H9 (cell line): ENCODE measurements around the gene PMF1. TPM values are rescaled to one million over a fixed set of nuclear protein-coding genes. Genes with fewer than 3 reads are reported as not detected.

Experiments
- DNase-seq: peaks from one replicate; pipeline ENCODE4 v3.0.0-alpha.2; 2017
- H2AFZ ChIP-seq: one replicate; pipeline ENCODE4 v1.6.1; 2013; ENCODE audit warnings: mild to moderate bottlenecking, low read length, control low read depth, moderate library complexity
- H2AK5ac ChIP-seq: 2 replicates; pipeline ENCODE4 v1.6.1; 2013; ENCODE audit warnings: low read length, control low read depth, mixed read lengths; ENCODE audit not compliant: insufficient read length
- H2BK120ac ChIP-seq: one replicate; pipeline ENCODE4 v1.6.1; 2013; ENCODE audit warnings: low read depth, mild to moderate bottlenecking, low read length, control low read depth, inconsistent platforms; ENCODE audit not compliant: poor library complexity, severe bottlenecking
- H2BK12ac ChIP-seq: 2 replicates; pipeline ENCODE4 v1.6.1; 2013; ENCODE audit warnings: low read length, control low read depth, mixed read lengths, low read depth; ENCODE audit not compliant: insufficient read length
- H2BK15ac ChIP-seq: 2 replicates; pipeline ENCODE4 v1.6.1; 2013; ENCODE audit warnings: low read depth, low read length, control low read depth
- H2BK20ac ChIP-seq: one replicate; pipeline ENCODE4 v1.6.1; 2013; ENCODE audit warnings: low read depth, mild to moderate bottlenecking, low read length, control low read depth, inconsistent platforms; ENCODE audit not compliant: poor library complexity, severe bottlenecking
- H2BK5ac ChIP-seq: 2 replicates; pipeline ENCODE4 v1.6.1; 2013; ENCODE audit warnings: low read length, control low read depth, mixed read lengths; ENCODE audit not compliant: insufficient read length
- H3K14ac ChIP-seq: 2 replicates; pipeline ENCODE4 v1.6.1; 2013; ENCODE audit warnings: low read length, control low read depth; ENCODE audit not compliant: insufficient read depth
- H3K18ac ChIP-seq: 2 replicates; pipeline ENCODE4 v1.6.1; 2013; ENCODE audit warnings: low read depth, mild to moderate bottlenecking, mixed read lengths, low read length, control low read depth; ENCODE audit not compliant: insufficient read length
- H3K23ac ChIP-seq: 2 replicates; pipeline ENCODE4 v1.6.1; 2013; ENCODE audit warnings: low read length, control low read depth, mixed read lengths, low read depth; ENCODE audit not compliant: insufficient read length
- H3K23me2 ChIP-seq: 2 replicates; pipeline ENCODE4 v1.6.1; 2013; ENCODE audit warnings: low read depth, mild to moderate bottlenecking, mixed read lengths, low read length, control low read depth; ENCODE audit not compliant: insufficient read length, poor library complexity, severe bottlenecking
- H3K27ac ChIP-seq: 2 replicates; pipeline ENCODE4 v1.5.1; 2013; ENCODE audit warnings: low read length, control low read depth, mixed read lengths, low read depth; ENCODE audit not compliant: insufficient read length
- H3K27me3 ChIP-seq: 2 replicates; pipeline ENCODE4 v1.6.1; 2013; ENCODE audit warnings: low read length, control low read depth, inconsistent platforms; ENCODE audit not compliant: insufficient read depth
- H3K4ac ChIP-seq: 2 replicates; pipeline ENCODE4 v1.6.1; 2013; ENCODE audit warnings: low read depth, mild to moderate bottlenecking, control low read depth, inconsistent platforms, low read length, moderate library complexity
- H3K4me1 ChIP-seq: 2 replicates; pipeline ENCODE4 v1.6.1; 2013; ENCODE audit warnings: low read length, control low read depth, inconsistent platforms; ENCODE audit not compliant: insufficient read depth
- H3K4me2 ChIP-seq: 2 replicates; pipeline ENCODE4 v1.6.1; 2013; ENCODE audit warnings: low read length, control low read depth, mixed read lengths; ENCODE audit not compliant: insufficient read length, insufficient read depth
- H3K56ac ChIP-seq: 2 replicates; pipeline ENCODE4 v1.6.1; 2013; ENCODE audit warnings: low read depth, mild to moderate bottlenecking, mixed read lengths, low read length, control low read depth; ENCODE audit not compliant: insufficient read length
- H3K79me1 ChIP-seq: 2 replicates; pipeline ENCODE4 v1.6.1; 2013; ENCODE audit warnings: low read depth, mild to moderate bottlenecking, moderate library complexity, low read length, control low read depth, inconsistent platforms; ENCODE audit not compliant: insufficient read depth, poor library complexity, severe bottlenecking
- H3K79me2 ChIP-seq: 2 replicates; pipeline ENCODE4 v1.6.1; 2013; ENCODE audit warnings: low read length, control low read depth, inconsistent platforms; ENCODE audit not compliant: insufficient read depth
- H3K9ac ChIP-seq: 2 replicates; pipeline ENCODE4 v1.6.1; 2013; ENCODE audit warnings: low read length, control low read depth, mixed read lengths; ENCODE audit not compliant: insufficient read length; ENCODE audit errors: extremely low read depth
- H3K9me3 ChIP-seq: one replicate; pipeline ENCODE4 v1.6.1; 2013; ENCODE audit warnings: low read depth, low read length, inconsistent platforms; ENCODE audit not compliant: control insufficient read depth
- H3T11ph ChIP-seq: one replicate; pipeline ENCODE4 v1.6.1; 2013; ENCODE audit warnings: mild to moderate bottlenecking, low read length, control low read depth, inconsistent platforms
- H4K20me1 ChIP-seq: one replicate; pipeline ENCODE4 v1.6.1; 2013; ENCODE audit not compliant: control insufficient read depth, insufficient read length, insufficient read depth
- H4K5ac ChIP-seq: 2 replicates; pipeline ENCODE4 v1.6.1; 2013; ENCODE audit warnings: low read depth, mild to moderate bottlenecking, mixed read lengths, low read length, control low read depth; ENCODE audit not compliant: insufficient read length
- H4K8ac ChIP-seq: replicated peaks from 2 replicates; pipeline ENCODE4 v1.6.1; 2013; ENCODE audit warnings: low read length, control low read depth, mixed read lengths, low read depth; ENCODE audit not compliant: insufficient read length
- H4K91ac ChIP-seq: 2 replicates; pipeline ENCODE4 v1.6.1; 2013; ENCODE audit warnings: low read depth, mild to moderate bottlenecking, moderate library complexity, mixed read lengths, low read length, control low read depth; ENCODE audit not compliant: insufficient read length
- H3K27ac Mint-ChIP-seq, 3 experiments: 2 replicates in 2 of 3; 3 replicates in 1 of 3; pipeline ENCODE4 v1.8.0; 2020 to 2021; ENCODE audit warnings: mixed read lengths in 3 of 3, mild to moderate bottlenecking in 1 of 3, moderate library complexity in 1 of 3
- H3K27me3 Mint-ChIP-seq: 2 replicates; pipeline ENCODE4 v1.8.0; 2021; ENCODE audit warnings: low read depth, mild to moderate bottlenecking, moderate library complexity, mixed read lengths
- H3K36me3 Mint-ChIP-seq, 3 experiments: 2 replicates in 2 of 3; 3 replicates in 1 of 3; pipeline ENCODE4 v1.8.0; 2020 to 2021; ENCODE audit warnings: low read depth in 3 of 3, mixed read lengths in 3 of 3; ENCODE audit not compliant: insufficient read depth in 1 of 3
- H3K4me1 Mint-ChIP-seq, 2 experiments: 2 replicates each; pipeline ENCODE4 v1.8.0; 2020; ENCODE audit warnings: mixed read lengths in 2 of 2
- H3K4me3 Mint-ChIP-seq, 2 experiments: 2 replicates in 1 of 2; 3 replicates in 1 of 2; pipeline ENCODE4 v1.8.0; 2020 to 2021; ENCODE audit warnings: mild to moderate bottlenecking in 2 of 2, mixed read lengths in 2 of 2, moderate library complexity in 1 of 2
- H3K9me3 Mint-ChIP-seq, 2 experiments: 2 replicates in 1 of 2; 3 replicates in 1 of 2; pipeline ENCODE4 v1.8.0; 2020; ENCODE audit warnings: mild to moderate bottlenecking in 2 of 2, mixed read lengths in 2 of 2, moderate library complexity in 1 of 2
- WGBS: extraction: QIAGEN DNeasy Blood & Tissue Kit; methylation state at CpG from one replicate; pipeline ENCODE4 v1.1.7; 2013; ENCODE audit warnings: missing lambda C conversion rate, low lambda C conversion rate, mixed read lengths; ENCODE audit not compliant: insufficient read length; ENCODE audit errors: extremely low coverage; 5-methylcytosine and 5-hydroxymethylcytosine counted together
- total RNA-seq: library from RNA; stranded (reverse); gene quantifications from 2 replicates; pipeline ENCODE4 v1.2.1, GENCODE V29; 2021
- TF ChIP-seq, protein P1 (sequence below): fragments of 200-600 bp; sonication (generic); conservative IDR thresholded peaks from 3 replicates; pipeline ENCODE4 v1.8.0; 2021; ENCODE audit warnings: antibody characterized with exemption, mild to moderate bottlenecking

PMF1 gene
- total RNA-seq, 1 experiment from 2014 or later, result 136 TPM

DNA sequence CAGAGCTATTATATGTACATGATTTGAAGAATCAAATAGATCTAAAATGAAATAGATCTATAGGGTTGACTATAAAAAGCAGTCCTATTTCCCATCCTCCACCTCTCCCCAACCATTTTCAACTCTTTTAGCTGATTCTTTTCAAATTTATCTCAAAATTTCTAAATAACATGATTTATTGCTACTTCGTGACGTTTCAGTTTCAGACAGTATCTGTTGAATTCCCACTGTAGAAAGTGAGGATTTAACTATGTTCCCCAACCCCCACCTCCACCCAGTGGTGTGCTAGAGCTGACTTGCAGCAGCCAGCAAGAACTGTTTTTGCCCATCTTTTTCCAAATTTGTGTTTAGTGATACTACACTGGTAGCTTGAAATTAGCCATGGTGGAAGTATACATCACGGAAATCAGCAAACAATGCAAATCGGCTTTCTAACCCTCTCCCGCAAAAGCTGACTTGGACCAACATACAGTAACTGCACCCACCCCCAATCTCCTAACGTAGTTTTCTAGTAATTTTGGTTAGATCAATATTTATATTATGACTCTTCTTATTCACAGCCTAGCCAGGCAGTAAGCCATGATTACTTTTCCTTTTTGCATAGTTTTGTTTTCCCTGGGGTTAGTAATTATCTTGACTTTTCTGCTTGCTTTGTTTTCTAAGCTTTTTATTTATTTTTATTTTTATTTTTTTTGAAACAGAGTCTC, 48.5 kb upstream of the PMF1 start:
- no peak overlapping the region for H2BK15ac ChIP-seq
- H3K4me2 ChIP-seq, result no peak overlapping the region
- no peak overlapping the region for H3K9ac ChIP-seq
- H3K4me1 ChIP-seq, result no peaks in the 10 kb centered on the region; the same call in 1 of the 2 replicates
- Mint-ChIP-seq H3K4me1 (peaks cover 28 to 33% of the 10 kb centered on the region in 2 experiments), H3K9me3 (no peaks in the 10 kb centered on the region), H3K4me3 (no peak overlapping the region), H3K27me3 (no peaks in the 10 kb centered on the region), H3K27ac (no peak overlapping the region), H3K36me3 (peaks cover 2 to 33% (median 26%) of the 10 kb centered on the region in 3 experiments; a peak in 6 of 7 replicates)
- H3K27me3 ChIP-seq, result no peaks in the 10 kb centered on the region
- no peaks in the 10 kb centered on the region for H3K79me1 ChIP-seq
- no peak overlapping the region for H2BK5ac ChIP-seq
- H2BK20ac ChIP-seq, result no peak overlapping the region
- no peak overlapping the region for H4K5ac ChIP-seq
- no peak overlapping the region for H3K18ac ChIP-seq
- H4K20me1 ChIP-seq, result no peaks in the 10 kb centered on the region
- no peak overlapping the region for H2BK120ac ChIP-seq
- no peak overlapping the region for H3K27ac ChIP-seq
- H3K56ac ChIP-seq, result no peak overlapping the region
- no peak overlapping the region for H3K4ac ChIP-seq
- DNase-seq, result no peak
- no peaks in the 10 kb centered on the region for H3K9me3 ChIP-seq
- no peak overlapping the region for H3T11ph ChIP-seq
- WGBS, result no CpG with 5 or more reads among the region's 6 CpGs
- TF ChIP-seq, protein P1, sequence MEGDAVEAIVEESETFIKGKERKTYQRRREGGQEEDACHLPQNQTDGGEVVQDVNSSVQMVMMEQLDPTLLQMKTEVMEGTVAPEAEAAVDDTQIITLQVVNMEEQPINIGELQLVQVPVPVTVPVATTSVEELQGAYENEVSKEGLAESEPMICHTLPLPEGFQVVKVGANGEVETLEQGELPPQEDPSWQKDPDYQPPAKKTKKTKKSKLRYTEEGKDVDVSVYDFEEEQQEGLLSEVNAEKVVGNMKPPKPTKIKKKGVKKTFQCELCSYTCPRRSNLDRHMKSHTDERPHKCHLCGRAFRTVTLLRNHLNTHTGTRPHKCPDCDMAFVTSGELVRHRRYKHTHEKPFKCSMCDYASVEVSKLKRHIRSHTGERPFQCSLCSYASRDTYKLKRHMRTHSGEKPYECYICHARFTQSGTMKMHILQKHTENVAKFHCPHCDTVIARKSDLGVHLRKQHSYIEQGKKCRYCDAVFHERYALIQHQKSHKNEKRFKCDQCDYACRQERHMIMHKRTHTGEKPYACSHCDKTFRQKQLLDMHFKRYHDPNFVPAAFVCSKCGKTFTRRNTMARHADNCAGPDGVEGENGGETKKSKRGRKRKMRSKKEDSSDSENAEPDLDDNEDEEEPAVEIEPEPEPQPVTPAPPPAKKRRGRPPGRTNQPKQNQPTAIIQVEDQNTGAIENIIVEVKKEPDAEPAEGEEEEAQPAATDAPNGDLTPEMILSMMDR, result no peak
- no peak overlapping the region for H3K23ac ChIP-seq
- no peak overlapping the region for H3K14ac ChIP-seq
- H3K79me2 ChIP-seq, result no peaks in the 10 kb centered on the region
- no peak overlapping the region for H2AFZ ChIP-seq
- H4K8ac ChIP-seq, result no peak overlapping the region
- H2BK12ac ChIP-seq, result no peak overlapping the region
- no peak overlapping the region for H4K91ac ChIP-seq
- H2AK5ac ChIP-seq, result no peak overlapping the region
- peaks cover 5% of the 10 kb centered on the region for H3K23me2 ChIP-seq
